Posterior cingulate gyrus (tissue), 11 donors: Measurements from ENCODE around the gene BRAT1.

Experiments
- DNase-seq, 10 donors: peaks; one replicate each; pipeline versions ENCODE4 v3.0.0 to v3.0.0-alpha.2; 2020 to 2021; ENCODE audit warnings: mixed read lengths in 3 of 10
- intact Hi-C: fragments of 100-400 bp; cut with DNase I; formaldehyde crosslinking; loops from one replicate; pipeline ENCODE4 v1.15.1; 2023

Gene BRAT1

GRCh38 chr7:2488681-2489080 lies 66.6 kb downstream of the BRAT1 start:
- DNase-seq: no peak
- intact Hi-C loops: no loop called here

DNA sequence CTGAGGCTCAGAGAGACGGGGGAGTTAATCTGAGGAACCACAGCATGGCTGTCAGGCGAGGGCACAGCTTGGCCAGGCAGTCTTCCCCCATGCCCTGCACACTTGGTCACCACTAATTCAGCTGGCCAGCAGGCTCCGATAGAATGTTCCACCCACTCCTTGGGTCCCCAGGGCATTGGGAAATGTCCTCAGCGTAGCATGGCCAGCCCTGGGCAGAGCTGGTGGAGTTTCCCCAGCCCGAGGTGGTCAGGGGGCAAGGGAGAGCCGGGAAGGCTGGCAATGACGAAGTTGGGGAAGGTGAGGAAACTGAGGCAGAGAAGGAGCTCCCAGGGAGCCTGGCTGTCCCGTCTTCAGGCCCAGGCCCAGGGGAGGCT lies 67.1 kb downstream of the BRAT1 start:
- intact Hi-C loops: no loop called here

More for the DNA sequence above, 67.1 kb downstream of the BRAT1 start:
- DNase-seq: no peak
